Hepatic stellate cell (primary cell): ENCODE results near the gene TSHZ2.

Experiments
- DNase-seq: peaks from one replicate; pipeline ENCODE4 v3.0.0; 2011; ENCODE audit warnings: low spot score

TSHZ2 gene, protein sequence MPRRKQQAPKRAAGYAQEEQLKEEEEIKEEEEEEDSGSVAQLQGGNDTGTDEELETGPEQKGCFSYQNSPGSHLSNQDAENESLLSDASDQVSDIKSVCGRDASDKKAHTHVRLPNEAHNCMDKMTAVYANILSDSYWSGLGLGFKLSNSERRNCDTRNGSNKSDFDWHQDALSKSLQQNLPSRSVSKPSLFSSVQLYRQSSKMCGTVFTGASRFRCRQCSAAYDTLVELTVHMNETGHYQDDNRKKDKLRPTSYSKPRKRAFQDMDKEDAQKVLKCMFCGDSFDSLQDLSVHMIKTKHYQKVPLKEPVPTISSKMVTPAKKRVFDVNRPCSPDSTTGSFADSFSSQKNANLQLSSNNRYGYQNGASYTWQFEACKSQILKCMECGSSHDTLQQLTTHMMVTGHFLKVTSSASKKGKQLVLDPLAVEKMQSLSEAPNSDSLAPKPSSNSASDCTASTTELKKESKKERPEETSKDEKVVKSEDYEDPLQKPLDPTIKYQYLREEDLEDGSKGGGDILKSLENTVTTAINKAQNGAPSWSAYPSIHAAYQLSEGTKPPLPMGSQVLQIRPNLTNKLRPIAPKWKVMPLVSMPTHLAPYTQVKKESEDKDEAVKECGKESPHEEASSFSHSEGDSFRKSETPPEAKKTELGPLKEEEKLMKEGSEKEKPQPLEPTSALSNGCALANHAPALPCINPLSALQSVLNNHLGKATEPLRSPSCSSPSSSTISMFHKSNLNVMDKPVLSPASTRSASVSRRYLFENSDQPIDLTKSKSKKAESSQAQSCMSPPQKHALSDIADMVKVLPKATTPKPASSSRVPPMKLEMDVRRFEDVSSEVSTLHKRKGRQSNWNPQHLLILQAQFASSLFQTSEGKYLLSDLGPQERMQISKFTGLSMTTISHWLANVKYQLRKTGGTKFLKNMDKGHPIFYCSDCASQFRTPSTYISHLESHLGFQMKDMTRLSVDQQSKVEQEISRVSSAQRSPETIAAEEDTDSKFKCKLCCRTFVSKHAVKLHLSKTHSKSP (N-terminal part only)

GRCh38 chr20:52972190-52972937, at the start of gene TSHZ2:
Gene TSHZ2 (plus strand): TSS chr20:52972358. CDS start chr20:52973294, 936 bp downstream.
- no peak for DNase-seq

DNA sequence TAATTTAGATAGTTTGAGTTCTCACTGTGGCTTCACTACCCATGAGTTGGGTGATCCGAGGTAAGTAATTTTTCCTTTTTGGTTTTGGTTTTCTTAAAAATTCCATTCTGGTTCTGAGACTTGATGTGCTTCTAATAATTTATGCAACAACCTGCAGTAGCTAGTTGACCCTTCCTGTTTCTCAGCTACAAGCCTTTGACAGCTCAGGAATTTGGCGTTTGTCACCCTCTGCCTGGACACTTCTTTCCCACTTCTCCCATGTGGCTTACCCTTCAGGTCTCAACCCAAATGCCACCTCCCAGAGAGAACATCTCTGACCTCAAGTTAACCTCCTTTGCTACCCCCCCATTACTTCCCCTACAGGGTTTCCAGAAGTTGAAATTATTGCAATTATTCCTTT, 49.7 kb upstream of the TSHZ2 start:
- no peak for DNase-seq

- DNase-seq = no peak
Observed at GRCh38 chr20:52923123-52923937, 48.8 kb upstream of the TSHZ2 start.

GRCh38 chr20:52924411-52925271, 47.5 kb upstream of the TSHZ2 start:
- DNase-seq = no peak

DNA sequence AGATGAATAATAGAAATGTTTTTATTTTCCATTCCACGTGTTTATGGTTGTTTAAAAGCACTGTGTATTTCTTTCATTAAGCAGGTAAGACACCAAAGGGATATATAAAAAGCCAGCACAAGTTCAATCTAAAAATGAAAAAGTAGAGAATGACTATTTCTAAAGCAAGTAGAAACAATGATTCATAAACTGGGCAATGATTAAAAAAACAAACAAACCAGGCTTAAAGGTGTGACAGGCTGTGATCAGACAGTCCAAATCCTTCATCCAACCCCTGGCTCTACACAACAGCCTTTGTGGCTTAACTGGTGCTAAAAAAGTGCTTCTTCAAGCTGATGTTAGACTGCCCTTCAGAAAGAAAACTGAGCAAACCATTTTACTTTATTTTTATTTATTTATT, 45.7 kb upstream of the TSHZ2 start:
- DNase-seq = no peak

GRCh38 chr20:52933867-52934266, 38.3 kb upstream of the TSHZ2 start:
- no peak for DNase-seq

- no peak for DNase-seq
Observed at GRCh38 chr20:52936351-52937340, 35.5 kb upstream of the TSHZ2 start.

- DNase-seq = no peak
Observed at GRCh38 chr20:52937591-52938100, 34.5 kb upstream of the TSHZ2 start.

DNA sequence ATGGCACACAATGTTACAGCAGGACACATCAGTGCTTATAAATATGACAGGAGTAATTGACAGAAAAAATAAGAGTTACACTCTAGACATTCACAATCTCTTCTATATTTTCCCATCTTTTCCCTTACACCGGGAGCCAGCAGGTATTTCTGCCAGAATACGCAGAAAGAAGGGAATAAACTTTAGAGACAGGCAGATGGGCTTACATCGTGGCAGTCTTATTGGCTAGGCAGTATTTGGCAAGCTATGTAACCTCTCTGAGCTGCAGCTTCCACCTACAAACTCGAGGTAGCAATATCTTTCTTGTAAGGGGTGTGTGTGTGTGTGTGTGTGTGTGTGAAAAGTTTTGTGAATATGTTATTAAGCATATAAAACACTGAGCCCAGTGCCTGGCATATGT, 33.0 kb upstream of the TSHZ2 start:
- no peak for DNase-seq

DNA sequence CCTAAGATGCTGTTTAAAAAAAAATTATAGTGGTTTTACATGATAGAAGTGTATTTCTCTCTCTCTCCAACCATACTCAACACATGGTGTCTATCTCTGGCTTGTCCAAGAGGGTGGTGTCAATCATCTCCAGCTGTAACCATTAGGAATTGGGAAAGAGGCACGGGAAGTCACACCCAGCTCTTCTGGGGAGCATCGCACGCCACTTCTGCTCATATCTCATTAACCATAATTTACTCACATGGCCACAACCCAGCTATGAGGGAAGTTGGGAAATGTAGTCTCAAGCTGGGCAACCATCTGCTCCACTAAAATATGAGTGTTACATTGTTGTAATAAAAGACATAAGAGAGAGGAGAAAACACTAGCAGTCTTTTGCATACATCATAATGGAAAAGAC, 30.4 kb upstream of the TSHZ2 start:
- no peak for DNase-seq

- no peak for DNase-seq
Observed at GRCh38 chr20:52943185-52943841, 28.8 kb upstream of the TSHZ2 start.

- no peak for DNase-seq
Observed at GRCh38 chr20:52945268-52945667, 26.9 kb upstream of the TSHZ2 start.

DNA sequence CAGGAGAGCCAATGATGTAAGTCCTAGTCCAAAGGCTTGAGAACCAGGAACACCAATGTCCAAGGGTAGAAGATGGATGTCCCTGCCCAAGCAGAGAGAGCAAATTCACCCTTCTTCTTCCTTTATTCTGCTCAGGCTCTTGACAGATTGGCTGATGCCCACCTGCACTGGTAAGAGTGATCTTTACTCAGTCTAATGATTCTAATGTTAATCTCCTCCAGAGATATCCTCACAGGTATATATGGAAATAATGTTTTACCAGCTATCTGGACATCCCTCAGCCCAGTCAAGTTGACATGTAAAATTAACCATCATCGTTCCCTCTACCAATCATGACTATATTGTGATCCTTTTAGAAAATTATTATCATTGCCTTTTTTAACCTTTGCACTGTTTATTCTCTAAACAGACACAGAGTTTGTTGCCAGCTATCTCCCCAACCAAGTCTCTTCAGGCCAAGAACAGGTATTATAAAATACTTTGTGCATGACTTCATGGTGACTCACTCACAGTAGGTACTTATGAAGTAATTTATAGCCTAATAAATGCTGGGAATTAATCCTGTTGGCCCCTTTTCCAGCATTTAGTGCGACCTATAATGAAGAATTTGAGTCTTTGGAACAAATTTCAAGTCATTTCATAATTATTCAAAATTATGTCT, 26.2 kb upstream of the TSHZ2 start:
- no peak for DNase-seq

- DNase-seq = no peak
Observed at GRCh38 chr20:52948491-52948890, 23.7 kb upstream of the TSHZ2 start.

- no peak for DNase-seq
Observed at GRCh38 chr20:52953020-52953419, 19.1 kb upstream of the TSHZ2 start.

DNA sequence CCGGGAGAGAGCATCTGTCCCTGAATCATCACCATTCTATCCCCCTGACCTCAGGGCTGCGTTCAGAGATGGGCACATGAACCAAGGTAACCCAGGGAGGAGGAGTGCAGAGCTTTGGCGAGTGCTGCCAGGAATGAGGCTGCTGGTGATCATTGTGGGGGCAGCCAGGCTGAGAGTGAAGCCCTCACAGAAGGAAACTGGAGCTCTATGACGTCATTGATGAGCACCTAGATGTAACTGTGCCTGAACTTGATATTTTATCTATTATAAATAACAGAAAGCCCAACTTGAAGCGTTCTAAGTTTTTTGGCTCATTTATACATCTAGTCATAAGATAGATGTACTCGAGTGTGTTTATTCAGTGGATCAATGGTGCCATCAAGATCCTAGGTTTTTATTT, 17.3 kb upstream of the TSHZ2 start:
- DNase-seq = no peak

DNA sequence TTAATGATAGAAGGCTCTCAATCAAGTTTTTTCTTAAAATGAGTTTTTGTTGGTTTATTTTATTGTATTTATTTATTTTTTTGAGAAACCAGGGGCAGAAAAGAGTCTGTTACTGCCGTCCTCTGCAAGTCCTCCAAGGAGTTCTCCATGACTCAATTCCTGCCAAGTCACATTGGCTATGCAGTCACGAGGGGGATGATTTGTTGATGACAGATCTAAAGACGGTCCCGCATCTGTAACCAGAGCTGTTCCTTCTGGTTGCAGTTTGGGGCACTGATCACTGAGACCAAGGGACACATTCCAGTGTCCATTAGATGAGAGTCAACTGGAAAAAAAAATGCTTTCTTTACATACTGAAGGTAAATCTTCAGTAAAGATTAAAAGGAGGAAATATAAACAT, 13.9 kb upstream of the TSHZ2 start:
- no peak for DNase-seq

GRCh38 chr20:52959125-52959524, 13.0 kb upstream of the TSHZ2 start:
- no peak for DNase-seq
